H1 (cell line): ENCODE measurements around the gene FAAP100. TPM values are rescaled to one million over a fixed set of nuclear protein-coding genes. Genes with fewer than 3 reads are reported as not detected.

ENCODE experiments used
- CBX8 ChIP-seq: fragments of 300-800, 300-1000 bp; sonication (generic); IDR thresholded peaks from 2 replicates; pipeline ENCODE4 v1.7.1; 2016; ENCODE audit warnings: low read depth, low read length, borderline replicate concordance
- HDAC6 ChIP-seq: IDR thresholded peaks from one replicate; pipeline ENCODE4 v1.7.1; 2012; ENCODE audit warnings: low read depth, mild to moderate bottlenecking, inconsistent platforms, low read length, moderate library complexity
- POLR2A ChIP-seq, 2 experiments: IDR thresholded peaks; 1 replicate in 1 of 2; 2 replicates in 1 of 2; pipeline ENCODE4 v1.6.1; 2011; ENCODE audit warnings: low read depth in 2 of 2, low read length in 2 of 2, mild to moderate bottlenecking in 2 of 2; ENCODE audit errors: control extremely low read depth in 1 of 2
- RNF2 ChIP-seq: fragments of 200-900, 300-1000 bp; sonication (generic); IDR thresholded peaks from 2 replicates; pipeline ENCODE4 v1.7.1; 2016; ENCODE audit warnings: borderline replicate concordance, low read depth, mild to moderate bottlenecking, antibody characterized with exemption, low read length; ENCODE audit not compliant: poor library complexity, severe bottlenecking; ENCODE audit errors: missing control alignments
- YY1 ChIP-seq: IDR thresholded peaks from 2 replicates; pipeline ENCODE4 v1.6.1; 2011; ENCODE audit warnings: low read depth, mild to moderate bottlenecking, low read length
- ZNF274 ChIP-seq: IDR thresholded peaks from 2 replicates; pipeline ENCODE4 v1.7.0; 2012; ENCODE audit warnings: low read length, borderline replicate concordance; ENCODE audit errors: extremely low read depth
- polyA plus RNA-seq, 7 experiments: library from polyadenylated mRNA; depleted of rRNA in 3 of 7; stranded (reverse) in 5 of 7; unstranded in 2 of 7; fragments of >200 nt in 5 of 7; fragments of 200-250 nt in 2 of 7; gene quantifications; 1 replicate in 5 of 7; 2 replicates in 1 of 7; 4 replicates in 1 of 7; pipeline versions ENCODE4 v1.2.1 to v1.2.3, GENCODE V29; 2011 to 2013; ENCODE audit warnings: missing spikeins in 2 of 7, mixed read lengths in 2 of 7
- total RNA-seq: library from RNA; stranded (reverse); fragmentation: NEBNext Ultra II Directional; extraction: Animal tissue kit (Norgen Biotek cat#: 25700); gene quantifications from 2 replicates; pipeline ENCODE4 v1.2.1, GENCODE V29; 2021

Gene FAAP100
- total and polyA plus RNA-seq, 2 of the 8 experiments (the other 6 are each of a cell fraction or from before 2014, with no cell fraction given) = 23.2 to 41.8 TPM

- no peak for TF ChIP-seq RNF2
- TF ChIP-seq CBX8 = no peak
- TF ChIP-seq ZNF274 = no peak
- no peak for TF ChIP-seq HDAC6
- no peak for TF ChIP-seq YY1
- TF ChIP-seq POLR2A (IDR thresholded peaks at IDR 0.05; ENCODE audit: control extremely low read depth in 1 of 2, low read depth in 2 of 2, low read length in 2 of 2) = no peak
Measured at GRCh38 chr17:81572563-81573168, 20.5 kb upstream of the FAAP100 start (continued).
